Right lobe of liver (tissue), 6 donors: Measurements from ENCODE around the gene SLC16A4. TPM values are rescaled to one million over a fixed set of nuclear protein-coding genes. Genes with fewer than 3 reads are reported as not detected.

Experiments used
- ATAC-seq, 4 donors: fragments of 200-7000 bp; cut with Tn5 transposase; one replicate each; pipeline ENCODE4 v1.9.1; 2020; ENCODE audit warnings: mild to moderate bottlenecking in 4 of 4, moderate library complexity in 4 of 4
- DNase-seq, 3 donors: peaks; one replicate each; pipeline ENCODE4 v3.0.0-alpha.2; 2020
- H3K27ac ChIP-seq, 3 donors: fragments of 200-600 bp; one replicate each; pipeline ENCODE4 v1.8.0; 2022
- H3K27me3 ChIP-seq, 2 donors: fragments of 200-600 bp; one replicate each; pipeline ENCODE4 v1.8.0; 2022
- H3K36me3 ChIP-seq, 4 donors: fragments of 200-600 bp; sonication (generic) in 1 of 4; one replicate each; pipeline versions ENCODE4 v1.5.1 to v1.8.0; 2017 to 2022; ENCODE audit warnings: control low read depth in 1 of 4
- H3K4me1 ChIP-seq, 4 donors: fragments of 200-600 bp; sonication (generic) in 1 of 4; one replicate each; pipeline versions ENCODE4 v1.5.1 to v1.8.0; 2017 to 2022; ENCODE audit warnings: control low read depth in 1 of 4
- H3K4me3 ChIP-seq, 3 donors: fragments of 200-600 bp; one replicate each; pipeline ENCODE4 v1.8.0; 2022
- H3K9me3 ChIP-seq, 4 donors: fragments of 200-600 bp; sonication (generic) in 1 of 4; one replicate each; pipeline versions ENCODE4 v1.5.1 to v1.8.0; 2017 to 2022; ENCODE audit warnings: control low read depth in 1 of 4
- CTCF ChIP-seq, 4 donors: fragments of 200-600 bp in 3 of 4; fragments of 450-650 bp in 1 of 4; IDR thresholded peaks; one replicate each; pipeline versions ENCODE4 v1.5.1 to v1.8.0; 2016 to 2022; ENCODE audit warnings: antibody characterized with exemption in 4 of 4, mild to moderate bottlenecking in 2 of 4
- POLR2A ChIP-seq: fragments of 450-650 bp; IDR thresholded peaks from one replicate; pipeline ENCODE4 v1.6.1; 2017; ENCODE audit warnings: antibody characterized with exemption, mild to moderate bottlenecking
- WGBS: methylation state at CpG from one replicate; pipeline ENCODE4 v1.1.6; 2018; ENCODE audit warnings: low coverage, low lambda C conversion rate; ENCODE audit not compliant: insufficient coverage; ENCODE audit errors: missing lambda C conversion rate; 5-methylcytosine and 5-hydroxymethylcytosine counted together
- intact Hi-C, 2 donors: fragments of 100-400 bp; cut with DNase I; formaldehyde crosslinking; loops; one replicate each; pipeline versions ENCODE4 v1.11.2 to v1.14.1; 2022
- total RNA-seq, 6 experiments: library from RNA; depleted of rRNA in 2 of 6; stranded (reverse); fragments of >200 nt in 2 of 6; fragmentation: NEBNext Ultra II Directional in 3 of 6; extraction: Animal tissue kit (Norgen Biotek cat#: 25700) in 3 of 6; gene quantifications; one replicate each; pipeline versions ENCODE4 v1.1.0 to v1.2.4, GENCODE V29; 2016 to 2023
- donor health status: DM: no; HTN: yes; CAD: no.
- donor health status: DM: no; HTN: no; CAD: no.
- donor health status: DM: no; HTN: no; CAD: no.
- donor health status: DM: no; HTN: yes; CAD: no.
- donor health status: DM: no; HTN: yes; CAD: no.

Gene SLC16A4
- total RNA-seq, 6 experiments from 2014 or later, result 0.49 to 4.0 (median 3.4) TPM

DNA sequence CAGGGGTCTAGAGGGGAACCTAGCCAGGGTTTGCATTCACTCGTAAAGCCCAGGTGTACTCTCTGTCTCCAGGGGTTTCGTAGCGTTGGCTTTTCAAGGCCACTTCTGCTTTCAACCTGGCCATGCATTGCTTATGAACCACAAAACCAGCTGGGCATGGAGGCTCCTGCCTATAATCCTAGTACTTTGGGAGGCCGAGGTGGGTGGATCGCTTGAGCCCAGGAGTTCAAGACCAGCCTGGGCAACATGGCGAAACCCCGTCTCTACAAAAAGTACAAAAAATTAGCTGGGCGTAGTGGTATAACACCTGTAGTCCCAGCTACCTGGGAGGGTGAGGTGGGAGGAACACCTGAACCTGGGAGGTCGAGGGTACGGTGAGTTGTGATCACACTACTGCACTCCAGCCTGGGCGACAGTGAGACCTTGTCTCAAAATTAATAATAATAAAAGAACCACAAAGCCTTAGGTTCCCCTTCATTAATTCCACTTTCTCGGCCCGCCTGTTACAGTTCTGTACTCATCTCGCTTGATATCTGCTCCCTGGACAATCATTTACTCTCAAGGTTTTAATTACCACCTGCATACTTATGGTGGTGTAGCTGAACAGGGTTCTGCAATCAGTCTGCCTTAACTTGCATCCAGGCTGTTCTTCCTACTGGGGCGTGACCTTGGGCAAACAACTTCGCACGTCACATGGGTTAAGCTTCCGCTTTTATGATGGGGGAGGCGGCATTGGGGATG, 6.1 kb downstream of the SLC16A4 start:
- 87% methylated on average over 13 of the region's 19 CpGs for WGBS
- Histone ChIP-seq H3K9me3 (no peaks in the 10 kb centered on the region), H3K36me3 (peaks cover 0 to 5% (median 0%) of the 10 kb centered on the region in 4 donors), H3K27ac (no peak overlapping the region), H3K4me3 (no peak overlapping the region), H3K4me1 (no peaks in the 10 kb centered on the region), H3K27me3 (no peaks in the 10 kb centered on the region)
- no peak for DNase-seq
- no peak for ATAC-seq
- intact Hi-C loops, result no loop called here
- TF ChIP-seq CTCF (IDR thresholded peaks at IDR 0.05) (no peak), POLR2A (no peak)

DNA sequence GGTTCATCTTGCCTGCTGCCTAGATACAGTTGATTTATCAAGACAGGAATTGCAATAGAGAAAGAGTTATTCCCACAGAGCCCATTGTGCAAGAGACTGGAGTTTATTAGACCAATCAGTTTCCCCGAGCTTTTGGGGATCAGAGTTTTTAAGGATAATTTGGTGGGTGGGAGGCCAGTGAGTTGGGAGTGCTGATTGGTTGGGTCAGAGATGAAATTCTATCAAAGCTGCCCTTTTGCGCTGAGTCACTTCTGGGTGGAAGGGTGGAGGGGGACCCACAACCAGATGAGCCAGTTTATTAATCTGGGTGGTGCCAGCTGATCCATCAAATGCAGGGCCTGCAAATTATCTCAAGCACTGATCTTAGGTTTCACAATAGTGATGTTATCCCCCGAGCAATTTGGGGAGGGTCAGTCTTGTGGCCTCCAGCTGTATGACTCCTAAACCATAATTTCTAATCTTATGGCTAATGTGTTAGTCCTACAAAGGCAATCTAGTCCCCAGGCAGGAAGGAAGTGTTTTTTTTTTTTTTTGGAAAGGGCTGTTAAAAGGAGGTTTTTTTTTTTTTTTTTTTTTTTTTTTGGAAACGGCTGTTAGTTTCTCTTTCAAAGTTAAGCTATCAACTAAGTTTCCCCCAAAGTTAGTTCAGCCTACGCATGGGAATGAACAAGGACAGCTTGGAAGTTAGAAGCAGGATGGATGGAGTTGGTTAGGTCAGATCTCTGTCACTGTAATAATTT, 7.4 kb downstream of the SLC16A4 start:
- DNase-seq, result no peak
- intact Hi-C loops, result no loop called here
- Histone ChIP-seq H3K27ac (no peak overlapping the region), H3K9me3 (no peaks in the 10 kb centered on the region), H3K4me1 (no peaks in the 10 kb centered on the region), H3K27me3 (no peaks in the 10 kb centered on the region), H3K4me3 (no peak overlapping the region), H3K36me3 (peaks cover 0 to 5% (median 3%) of the 10 kb centered on the region in 4 donors)
- 43% methylated on average over 3 of the region's 5 CpGs for WGBS
- TF ChIP-seq CTCF (IDR thresholded peaks at IDR 0.05) (no peak), POLR2A (no peak)
- no peak for ATAC-seq

GRCh38 chr1:110380672-110381283, 10.0 kb downstream of the SLC16A4 start:
- ATAC-seq (no peak), DNase-seq (no peak)
- intact Hi-C loops, result no loop called here
- Histone ChIP-seq H3K27me3 (no peaks in the 10 kb centered on the region), H3K4me3 (no peak overlapping the region), H3K9me3 (no peaks in the 10 kb centered on the region), H3K27ac (no peak overlapping the region), H3K4me1 (no peaks in the 10 kb centered on the region), H3K36me3 (peaks cover 0 to 12% (median 6%) of the 10 kb centered on the region in 4 donors)
- no peak for TF ChIP-seq CTCF (IDR thresholded peaks at IDR 0.05)
- TF ChIP-seq POLR2A, result no peak
- WGBS, result 77% methylated on average over 10 of the region's 10 CpGs

DNA sequence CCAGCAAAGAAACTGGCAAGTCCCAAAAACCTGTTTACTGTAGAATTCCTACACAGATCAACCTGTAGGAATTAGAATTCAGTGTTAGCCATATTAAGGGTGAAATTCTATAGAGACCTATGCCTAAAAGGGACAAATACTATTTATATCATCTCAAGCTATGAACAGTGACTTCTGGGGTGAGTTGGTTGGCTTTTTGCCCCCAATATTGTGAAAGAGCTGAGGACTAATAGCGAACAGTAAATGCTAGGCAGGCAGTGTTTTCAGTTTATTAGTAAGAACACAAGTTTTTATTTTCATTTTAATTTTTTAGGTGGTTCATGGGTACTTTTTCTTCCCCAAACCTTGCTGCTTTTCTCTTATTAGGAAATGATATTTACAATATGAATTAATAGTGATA, 15.3 kb downstream of the SLC16A4 start:
- Histone ChIP-seq H3K36me3 (peaks cover 0 to 36% (median 6%) of the 10 kb centered on the region in 4 donors), H3K27ac (no peak overlapping the region), H3K4me3 (no peak overlapping the region), H3K9me3 (no peaks in the 10 kb centered on the region), H3K27me3 (no peaks in the 10 kb centered on the region), H3K4me1 (no peaks in the 10 kb centered on the region)
- ATAC-seq, result no peak
- intact Hi-C loops, result no loop called here
- WGBS, result 57% methylated on average over 1 of the region's 1 CpG
- DNase-seq, result no peak
- TF ChIP-seq CTCF (IDR thresholded peaks at IDR 0.05) (no peak), POLR2A (no peak)
